ENCODE measurements around the gene TMEM50B. TPM values are rescaled to one million over a fixed set of nuclear protein-coding genes. Genes with fewer than 3 reads are reported as not detected.

Gene TMEM50B
- total RNA-seq (2022) (28.4 and 28.7 TPM in 2 replicates), Bru-seq, nascent RNA (percentile 70 among the genes with signal in this experiment), BruChase-seq, experiment 1, labeled RNA remaining after a 6-hour chase (percentile 79 among the genes with signal in this experiment), BruChase-seq, experiment 2, labeled RNA remaining after a 2-hour chase (percentile 70 among the genes with signal in this experiment)
- long read RNA-seq, transcript TMEM50B-210 (7 exons, 2,375 nt) = major isoform, 78 of 100 reads
- long read RNA-seq, partial matches to known transcripts = 3 of 100 reads
- long read RNA-seq, other reads (novel, unspliced or antisense) = 15 of 100 reads

GRCh38 chr21:33479679-33480480 is at the start of gene TMEM50B:
TSS of gene TMEM50B (minus strand) at chr21:33479974. CDS start at chr21:33468885, 11,089 bp downstream.
- H3K4me3 Mint-ChIP-seq (ENCODE audit: low read depth, unreplicated experiment) = peak within 1 kb of the TSS; percentile 73
- no peaks in the 10 kb centered on the region for H3K27me3 Mint-ChIP-seq (ENCODE audit: unreplicated experiment)
- H3K4me1 Mint-ChIP-seq (ENCODE audit: low read depth, unreplicated experiment) = no peaks in the 10 kb centered on the region
- DNase-seq = peak; percentile 91
- TF ChIP-seq CTCF (IDR thresholded peaks at IDR 0.05; ENCODE audit: unreplicated experiment) = no peak
- no TSS peak for BruUV-seq (replicated peaks)
- peaks cover 30% of the 10 kb centered on the region for H3K36me3 Mint-ChIP-seq (ENCODE audit: insufficient read depth, unreplicated experiment)
- H3K27ac Mint-ChIP-seq (ENCODE audit: unreplicated experiment) = peak within 1 kb of the TSS; percentile 48
- CTCF ChIA-PET = interaction anchor here (0.9 to 1.3 kb wide), 6 partner anchors 11 to 540 kb away, joined by 4 to 11 read pairs (median 6); partner anchors contain the start of gene DNAJC28
- intact Hi-C loops (cut with micrococcal nuclease; ENCODE audit: unreplicated experiment) = no loop called here
- no peaks in the 10 kb centered on the region for H3K9me3 Mint-ChIP-seq (ENCODE audit: low read depth, unreplicated experiment)

- CTCF ChIA-PET = no interaction called here
- H3K36me3 Mint-ChIP-seq (ENCODE audit: insufficient read depth, unreplicated experiment) = peaks cover 25% of the 10 kb centered on the region
Measured at GRCh38 chr21:33522953-33523349, 43.2 kb upstream of the TMEM50B start.

GRCh38 chr21:33522297-33522952 is 42.7 kb upstream of the TMEM50B start:
- TF ChIP-seq CTCF (IDR thresholded peaks at IDR 0.05; ENCODE audit: unreplicated experiment) = no peak
- intact Hi-C loops (cut with micrococcal nuclease; ENCODE audit: unreplicated experiment) = no loop called here
- Mint-ChIP-seq H3K27ac (ENCODE audit: unreplicated experiment) (no peak overlapping the region), H3K27me3 (ENCODE audit: unreplicated experiment) (no peaks in the 10 kb centered on the region), H3K9me3 (ENCODE audit: low read depth, unreplicated experiment) (no peaks in the 10 kb centered on the region), H3K4me3 (ENCODE audit: low read depth, unreplicated experiment) (no peak overlapping the region), H3K4me1 (ENCODE audit: low read depth, unreplicated experiment) (no peaks in the 10 kb centered on the region), H3K36me3 (ENCODE audit: insufficient read depth, unreplicated experiment) (peaks cover 24% of the 10 kb centered on the region)
- BruUV-seq (replicated peaks) = no TSS peak
- no peak for DNase-seq
- CTCF ChIA-PET = no interaction called here

More at GRCh38 chr21:33522953-33523349, 43.2 kb upstream of the TMEM50B start:
- Mint-ChIP-seq H3K9me3 (ENCODE audit: low read depth, unreplicated experiment) (no peaks in the 10 kb centered on the region), H3K4me3 (ENCODE audit: low read depth, unreplicated experiment) (no peak overlapping the region), H3K27me3 (ENCODE audit: unreplicated experiment) (no peaks in the 10 kb centered on the region), H3K4me1 (ENCODE audit: low read depth, unreplicated experiment) (no peaks in the 10 kb centered on the region), H3K27ac (ENCODE audit: unreplicated experiment) (no peak overlapping the region)
- no peak for DNase-seq
- intact Hi-C loops (cut with micrococcal nuclease; ENCODE audit: unreplicated experiment) = no loop called here
- TF ChIP-seq CTCF (IDR thresholded peaks at IDR 0.05; ENCODE audit: unreplicated experiment) = no peak
- BruUV-seq (replicated peaks) = no TSS peak

- no peaks in the 10 kb centered on the region for H3K27me3 Mint-ChIP-seq (ENCODE audit: unreplicated experiment)
- no TSS peak for BruUV-seq (replicated peaks)
- intact Hi-C loops (cut with micrococcal nuclease; ENCODE audit: unreplicated experiment) = no loop called here
- H3K36me3 Mint-ChIP-seq (ENCODE audit: insufficient read depth, unreplicated experiment) = peaks cover 42% of the 10 kb centered on the region
- no peaks in the 10 kb centered on the region for H3K9me3 Mint-ChIP-seq (ENCODE audit: low read depth, unreplicated experiment)
- no peaks in the 10 kb centered on the region for H3K4me1 Mint-ChIP-seq (ENCODE audit: low read depth, unreplicated experiment)
- CTCF ChIA-PET = no interaction called here
- H3K27ac Mint-ChIP-seq (ENCODE audit: unreplicated experiment) = no peak overlapping the region
- TF ChIP-seq CTCF (IDR thresholded peaks at IDR 0.05; ENCODE audit: unreplicated experiment) = no peak
- no peak overlapping the region for H3K4me3 Mint-ChIP-seq (ENCODE audit: low read depth, unreplicated experiment)
- DNase-seq = no peak
Measured at GRCh38 chr21:33518899-33519298, 39.1 kb upstream of the TMEM50B start.

Measured in Calu3 (cell line).